Liver (tissue), 5 donors: ENCODE data around the gene MFSD2B. TPM values are rescaled to one million over a fixed set of nuclear protein-coding genes. Genes with fewer than 3 reads are reported as not detected.

ENCODE experiments used
- polyA plus RNA-seq, 2 donors: library from polyadenylated mRNA; stranded (reverse) in 1 of 2; unstranded in 1 of 2; fragments of 200-250 nt in 1 of 2; fragments of >200 nt in 1 of 2; fragmentation: Nextera tagmentation in 1 of 2; extraction: Ambion mirVana in 1 of 2; gene quantifications; one replicate each; pipeline versions ENCODE4 v1.2.1 to v1.2.3, GENCODE V29; 2013 to 2015
- small RNA-seq: library from RNA; depleted of rRNA; stranded (forward); fragments of <200 nt; gene quantifications from one replicate; pipeline ENCODE3, GENCODE V24; 2014
- total RNA-seq, 2 donors: library from RNA; depleted of rRNA; stranded (reverse); fragments of >200 nt; gene quantifications; one replicate each; pipeline ENCODE4 v1.2.3, GENCODE V29; 2014
- donor health status: healthy.
- donor health status: healthy.
- donor health status: healthy.

The MFSD2B gene
- total and polyA plus RNA-seq, 4 donors, result 0.02 to 26.1 (median 0.22) TPM

Small RNA genes within 50 kb of the gene (small RNA-seq; reads per million reads assigned to genes)
- gene RN7SL610P (not detected), gene RNU6-370P (not detected)

Other genes starting within 250 kb of the MFSD2B start
- gene ATAD2B, start 83.0 kb upstream of the MFSD2B start, total RNA-seq, result 10 to 100 TPM; 16.1 to 16.2 TPM
- 1 to 10 TPM; 2.3 to 6.8 TPM for gene ATAD2B, start 83.0 kb upstream of the MFSD2B start, polyA plus RNA-seq
- gene UBXN2A, start 69.6 kb upstream of the MFSD2B start, total RNA-seq, result 1 to 10 TPM; 4.9 to 6.3 TPM
- 1 to 10 TPM; 2.7 to 4.8 TPM for gene UBXN2A, start 69.6 kb upstream of the MFSD2B start, polyA plus RNA-seq
- gene WDCP, start 37.3 kb downstream of the MFSD2B start, total RNA-seq, result 1 to 10 TPM; 6.0 TPM
- 1 to 10 TPM; 2.0 to 2.9 TPM for gene WDCP, start 37.3 kb downstream of the MFSD2B start, polyA plus RNA-seq
- 10 to 100 TPM in 1 of 2 donors, 1 to 10 TPM in 1; 3.6 to 23.6 TPM for gene FKBP1B, start 39.7 kb downstream of the MFSD2B start, total RNA-seq
- 10 to 100 TPM in 1 of 2 donors, 1 to 10 TPM in 1; 7.8 to 15.3 TPM for gene FKBP1B, start 39.7 kb downstream of the MFSD2B start, polyA plus RNA-seq
- 10 to 100 TPM; 31.0 to 86.6 TPM for gene SF3B6, start 66.2 kb downstream of the MFSD2B start, total RNA-seq
- 100 to 1,000 TPM in 1 of 2 donors, 10 to 100 TPM in 1; 64.6 to 104 TPM for gene SF3B6, start 66.2 kb downstream of the MFSD2B start, polyA plus RNA-seq
- gene TP53I3, start 74.7 kb downstream of the MFSD2B start, total RNA-seq, result 10 to 100 TPM in 1 of 2 donors, 1 to 10 TPM in 1; 10.0 to 19.5 TPM
- 10 to 100 TPM in 1 of 2 donors, 1 to 10 TPM in 1; 6.6 to 11.4 TPM for gene TP53I3, start 74.7 kb downstream of the MFSD2B start, polyA plus RNA-seq
- gene PFN4, start 113.2 kb downstream of the MFSD2B start, total RNA-seq, result under 1 TPM in 1 of 2 donors, not detected in 1; 0.51 TPM
- under 1 TPM; 0.12 to 0.40 TPM for gene PFN4, start 113.2 kb downstream of the MFSD2B start, polyA plus RNA-seq
- gene FAM228B, start 113.4 kb downstream of the MFSD2B start, total RNA-seq, result 1 to 10 TPM; 4.1 to 4.2 TPM
- 1 to 10 TPM in 1 of 2 donors, under 1 TPM in 1; 0.68 to 3.5 TPM for gene FAM228B, start 113.4 kb downstream of the MFSD2B start, polyA plus RNA-seq
- under 1 TPM; 0.05 to 0.17 TPM for gene FAM228A, start 165.0 kb downstream of the MFSD2B start, total RNA-seq
- gene FAM228A, start 165.0 kb downstream of the MFSD2B start, polyA plus RNA-seq, result under 1 TPM; 0.19 to 0.32 TPM